SIG-M5 treated with dmso at 0.1 percent for 504 hours (cell line): ENCODE results near the gene PCDHGA3.
"Not testable (repeated sequence)": the region's sequence is repeated elsewhere in the genome, so short reads cannot be mapped to it uniquely, and the experiment has no call there.

Source experiments
- DNase-seq: peaks from one replicate; lab custom pipeline; 2025; ENCODE audit not compliant: unreplicated experiment; lab: John Stamatoyannopoulos, UW

The PCDHGA3 gene

GRCh38 chr5:141382469-141383294, 39.1 kb downstream of the PCDHGA3 start, which contains the start of gene PCDHGA7:
PCDHGA7 (plus strand) TSS chr5:141382742; CDS start chr5:141382900, 158 bp downstream.
- no peak for DNase-seq

- no peak for DNase-seq
These were observed 39.7 kb downstream of the PCDHGA3 start for GRCh38 chr5:141383345-141383744.

DNA sequence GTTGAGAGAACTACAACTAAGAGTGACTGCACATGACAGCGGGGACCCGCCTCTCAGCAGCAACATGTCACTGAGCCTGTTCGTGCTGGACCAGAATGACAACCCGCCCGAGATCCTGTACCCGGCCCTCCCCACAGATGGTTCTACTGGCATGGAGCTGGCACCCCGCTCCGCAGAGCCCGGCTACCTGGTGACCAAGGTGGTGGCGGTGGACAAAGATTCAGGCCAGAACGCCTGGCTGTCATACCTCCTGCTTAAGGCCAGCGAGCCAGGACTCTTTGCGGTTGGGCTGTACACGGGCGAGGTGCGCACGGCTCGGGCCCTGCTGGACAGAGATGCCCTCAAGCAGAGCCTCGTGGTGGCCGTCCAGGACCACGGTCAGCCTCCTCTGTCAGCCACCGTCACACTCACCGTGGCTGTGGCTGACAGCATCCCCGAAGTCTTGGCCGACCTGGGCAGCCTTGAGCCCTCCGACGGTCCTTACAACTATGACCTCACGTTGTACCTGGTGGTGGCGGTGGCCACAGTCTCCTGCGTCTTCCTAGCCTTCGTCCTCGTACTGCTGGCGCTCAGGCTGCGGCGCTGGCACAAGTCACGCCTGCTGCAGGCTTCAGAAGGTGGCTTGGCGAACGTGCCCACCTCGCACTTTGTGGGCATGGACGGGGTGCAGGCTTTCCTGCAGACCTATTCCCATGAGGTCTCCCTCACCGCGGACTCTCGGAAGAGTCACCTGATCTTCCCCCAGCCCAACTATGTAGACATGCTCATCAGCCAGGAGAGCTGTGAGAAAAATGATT, 41.0 kb downstream of the PCDHGA3 start:
- DNase-seq, result no peak

- not testable (repeated sequence) for DNase-seq
These were observed 44.1 kb downstream of the PCDHGA3 start, which contains the start of gene PCDHGB4 for GRCh38 chr5:141387557-141388311. PCDHGB4 (plus strand) TSS chr5:141387698; CDS start chr5:141387885, 187 bp downstream.

- DNase-seq, result no peak
These were observed 45.0 kb downstream of the PCDHGA3 start for GRCh38 chr5:141388661-141389060.

DNA sequence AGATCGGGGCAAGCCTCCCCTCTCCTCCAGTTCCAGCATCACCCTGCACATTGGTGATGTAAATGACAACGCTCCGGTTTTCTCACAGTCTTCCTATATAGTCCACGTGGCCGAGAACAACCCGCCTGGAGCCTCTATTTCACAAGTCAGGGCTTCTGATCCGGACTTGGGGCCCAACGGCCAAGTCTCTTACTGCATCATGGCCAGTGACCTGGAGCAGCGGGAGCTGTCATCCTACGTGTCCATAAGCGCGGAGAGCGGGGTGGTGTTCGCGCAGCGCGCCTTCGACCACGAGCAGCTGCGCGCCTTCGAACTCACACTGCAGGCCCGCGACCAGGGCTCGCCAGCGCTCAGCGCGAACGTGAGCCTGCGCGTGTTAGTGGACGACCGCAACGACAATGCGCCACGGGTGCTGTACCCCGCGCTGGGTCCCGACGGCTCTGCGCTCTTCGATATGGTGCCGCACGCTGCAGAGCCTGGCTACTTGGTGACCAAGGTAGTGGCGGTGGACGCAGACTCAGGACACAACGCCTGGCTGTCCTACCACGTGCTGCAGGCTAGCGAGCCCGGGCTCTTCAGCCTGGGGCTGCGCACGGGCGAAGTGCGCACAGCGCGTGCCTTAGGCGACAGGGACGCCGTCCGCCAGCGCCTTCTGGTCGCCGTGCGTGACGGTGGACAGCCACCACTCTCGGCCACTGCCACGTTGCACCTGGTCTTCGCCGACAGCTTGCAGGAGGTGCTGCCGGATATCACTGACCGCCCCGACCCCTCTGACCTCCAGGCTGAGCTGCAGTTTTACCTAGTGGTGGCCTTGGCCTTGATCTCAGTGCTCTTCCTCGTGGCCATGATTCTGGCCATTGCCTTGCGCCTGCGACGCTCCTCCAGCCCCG, 45.8 kb downstream of the PCDHGA3 start:
- no peak for DNase-seq

GRCh38 chr5:141392429-141393198, 49.0 kb downstream of the PCDHGA3 start, which contains the start of gene PCDHGA8:
PCDHGA8 (plus strand) TSS chr5:141392633; CDS start chr5:141392814, 181 bp downstream.
- no peak for DNase-seq

GRCh38 chr5:141393267-141393666, 49.6 kb downstream of the PCDHGA3 start:
- DNase-seq, result no peak

- not testable (repeated sequence) for DNase-seq
These were observed 51.0 kb downstream of the PCDHGA3 start for GRCh38 chr5:141394401-141395187.
